Left lung (tissue), 10 donors: ENCODE measurements around the gene MYEOV. TPM values are rescaled to one million over a fixed set of nuclear protein-coding genes. Genes with fewer than 3 reads are reported as not detected.

Experiments used
- ATAC-seq: fragments of 200-7000 bp; cut with Tn5 transposase; one replicate; pipeline ENCODE4 v1.9.1; 2020; ENCODE audit warnings: moderate library complexity
- DNase-seq, 4 donors: peaks; one replicate each; pipeline ENCODE4 v3.0.0-alpha.2; 2013 to 2020
- H3K27ac ChIP-seq, 2 donors: fragments of 200-600 bp; sonication (generic) in 1 of 2; one replicate each; pipeline versions ENCODE4 v1.5.0 to v1.8.0; 2020 to 2021
- H3K27me3 ChIP-seq, 2 donors: fragments of 200-600 bp; sonication (generic) in 1 of 2; one replicate each; pipeline versions ENCODE4 v1.5.0 to v1.8.0; 2020 to 2021
- H3K36me3 ChIP-seq, 2 donors: fragments of 200-600 bp; sonication (generic) in 1 of 2; one replicate each; pipeline versions ENCODE4 v1.5.0 to v1.8.0; 2020 to 2021
- H3K4me1 ChIP-seq, 2 donors: fragments of 200-600 bp; one replicate each; pipeline ENCODE4 v1.8.0; 2021
- H3K4me3 ChIP-seq, 2 donors: fragments of 200-600 bp; sonication (generic) in 1 of 2; one replicate each; pipeline versions ENCODE4 v1.5.0 to v1.8.0; 2020 to 2021; ENCODE audit warnings: mild to moderate bottlenecking in 1 of 2
- H3K9me3 ChIP-seq, 2 donors: fragments of 200-600 bp; sonication (generic) in 1 of 2; one replicate each; pipeline versions ENCODE4 v1.5.0 to v1.8.0; 2020 to 2021
- intact Hi-C, 2 donors: fragments of 100-400 bp; cut with DNase I; formaldehyde crosslinking; loops; one replicate each; pipeline versions ENCODE4 v1.11.2 to v1.14.2; 2022
- polyA plus RNA-seq, 6 donors: library from polyadenylated mRNA; unstranded; fragments of 120-200 nt; gene quantifications; one replicate each; pipeline ENCODE4 v1.2.1, GENCODE V29; 2013; ENCODE audit not compliant: insufficient read length in 6 of 6
- total RNA-seq, 2 donors: library from RNA; stranded (reverse); fragmentation: NEBNext Ultra II Directional; extraction: Animal tissue kit (Norgen Biotek cat#: 25700); gene quantifications; one replicate each; pipeline ENCODE4 v1.2.1, GENCODE V29; 2021
- TF ChIP-seq, protein P1 (sequence below), 2 donors: fragments of 200-600 bp; sonication (generic) in 1 of 2; IDR thresholded peaks; one replicate each; pipeline versions ENCODE4 v1.5.0 to v1.8.0; 2021; ENCODE audit warnings: antibody characterized with exemption in 2 of 2
- donor health status: DM: no; HTN: yes; CAD: no.
- donor health status: DM: no; HTN: no; CAD: no.

Gene MYEOV
- total and polyA plus RNA-seq, 8 donors = 0.31 to 0.85 (median 0.47) TPM; not detected in 1

DNA sequence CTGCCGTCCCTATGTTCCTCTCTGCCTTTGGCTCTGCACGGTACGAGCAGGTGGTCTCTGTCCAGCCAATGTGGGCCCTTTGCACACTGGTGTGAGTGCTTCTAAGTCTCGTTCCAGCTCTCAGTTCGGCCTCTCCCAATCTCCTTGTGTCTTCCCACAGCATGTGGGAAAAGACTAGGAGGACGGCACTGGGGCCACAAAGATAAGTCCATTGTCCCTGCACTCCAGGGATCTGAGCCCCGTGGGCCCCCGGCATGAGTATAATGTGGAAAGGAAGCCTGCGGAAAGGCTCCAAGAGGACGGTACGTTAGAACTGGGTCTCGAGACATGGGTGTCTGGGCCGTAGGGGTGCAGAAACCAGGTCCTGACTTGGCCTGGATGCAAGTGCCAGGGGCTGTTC lies 16.4 kb downstream of the MYEOV start:
- no peak for ATAC-seq
- Histone ChIP-seq H3K9me3 (no peaks in the 10 kb centered on the region), H3K27me3 (no peaks in the 10 kb centered on the region), H3K4me1 (peaks cover 12 to 35% of the 10 kb centered on the region in 2 donors), H3K4me3 (no peak overlapping the region), H3K36me3 (no peaks in the 10 kb centered on the region), H3K27ac (no peak overlapping the region)
- no peak for DNase-seq
- TF ChIP-seq, protein P1, sequence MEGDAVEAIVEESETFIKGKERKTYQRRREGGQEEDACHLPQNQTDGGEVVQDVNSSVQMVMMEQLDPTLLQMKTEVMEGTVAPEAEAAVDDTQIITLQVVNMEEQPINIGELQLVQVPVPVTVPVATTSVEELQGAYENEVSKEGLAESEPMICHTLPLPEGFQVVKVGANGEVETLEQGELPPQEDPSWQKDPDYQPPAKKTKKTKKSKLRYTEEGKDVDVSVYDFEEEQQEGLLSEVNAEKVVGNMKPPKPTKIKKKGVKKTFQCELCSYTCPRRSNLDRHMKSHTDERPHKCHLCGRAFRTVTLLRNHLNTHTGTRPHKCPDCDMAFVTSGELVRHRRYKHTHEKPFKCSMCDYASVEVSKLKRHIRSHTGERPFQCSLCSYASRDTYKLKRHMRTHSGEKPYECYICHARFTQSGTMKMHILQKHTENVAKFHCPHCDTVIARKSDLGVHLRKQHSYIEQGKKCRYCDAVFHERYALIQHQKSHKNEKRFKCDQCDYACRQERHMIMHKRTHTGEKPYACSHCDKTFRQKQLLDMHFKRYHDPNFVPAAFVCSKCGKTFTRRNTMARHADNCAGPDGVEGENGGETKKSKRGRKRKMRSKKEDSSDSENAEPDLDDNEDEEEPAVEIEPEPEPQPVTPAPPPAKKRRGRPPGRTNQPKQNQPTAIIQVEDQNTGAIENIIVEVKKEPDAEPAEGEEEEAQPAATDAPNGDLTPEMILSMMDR (IDR thresholded peaks at IDR 0.05) = no peak
- intact Hi-C loops = no loop called here

DNA sequence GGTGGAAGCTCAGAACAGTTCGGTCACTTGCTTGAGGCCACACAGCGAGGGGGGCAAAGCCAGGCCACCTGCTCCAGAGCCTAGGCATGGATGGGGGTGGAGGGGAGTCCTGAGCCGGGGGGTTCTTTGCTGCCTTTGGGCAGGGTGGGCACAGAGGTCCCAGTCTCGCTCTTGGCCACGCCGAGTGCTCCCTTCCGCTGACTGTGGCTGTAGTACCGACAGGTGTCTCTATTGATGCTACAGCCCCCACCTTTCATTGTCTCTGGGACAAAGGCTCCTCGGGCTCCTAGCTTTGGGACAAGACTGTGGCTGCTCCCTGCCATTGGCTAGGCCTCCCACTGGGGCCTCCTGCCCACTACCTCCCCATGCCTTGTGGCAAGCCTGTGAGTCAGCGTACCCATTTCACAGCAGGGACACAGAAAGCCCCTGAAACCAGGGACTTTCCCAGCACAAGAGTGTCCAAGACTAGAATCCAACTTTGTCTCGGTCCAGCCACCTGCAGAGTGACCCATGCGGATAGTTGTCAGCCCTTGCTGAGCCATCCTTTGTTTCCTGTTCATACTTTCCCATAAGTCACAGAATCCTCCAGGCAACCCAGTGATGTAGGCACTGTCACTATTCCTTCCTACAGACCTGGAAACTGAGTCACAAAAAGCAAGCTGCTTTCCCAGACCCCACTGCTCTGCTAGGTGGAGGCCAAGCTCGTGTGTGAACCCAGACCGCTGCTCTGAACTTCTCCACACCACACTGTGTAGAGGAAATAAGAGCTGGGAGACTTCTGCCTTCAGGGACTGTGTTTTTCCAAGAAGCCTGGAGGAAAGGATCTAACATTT lies 17.2 kb downstream of the MYEOV start:
- intact Hi-C loops = no loop called here
- peaks cover 12 to 35% of the 10 kb centered on the region in 2 donors for H3K4me1 ChIP-seq
- TF ChIP-seq, protein P1 (IDR thresholded peaks at IDR 0.05) = no peak
- ATAC-seq (no peak), DNase-seq (no peak)
- no peaks in the 10 kb centered on the region for H3K9me3 ChIP-seq
- H3K36me3 ChIP-seq = no peaks in the 10 kb centered on the region
- H3K27ac ChIP-seq = peak overlapping the region in 1 of 2 donors; percentile 69
- no peak overlapping the region for H3K4me3 ChIP-seq
- no peaks in the 10 kb centered on the region for H3K27me3 ChIP-seq

DNA sequence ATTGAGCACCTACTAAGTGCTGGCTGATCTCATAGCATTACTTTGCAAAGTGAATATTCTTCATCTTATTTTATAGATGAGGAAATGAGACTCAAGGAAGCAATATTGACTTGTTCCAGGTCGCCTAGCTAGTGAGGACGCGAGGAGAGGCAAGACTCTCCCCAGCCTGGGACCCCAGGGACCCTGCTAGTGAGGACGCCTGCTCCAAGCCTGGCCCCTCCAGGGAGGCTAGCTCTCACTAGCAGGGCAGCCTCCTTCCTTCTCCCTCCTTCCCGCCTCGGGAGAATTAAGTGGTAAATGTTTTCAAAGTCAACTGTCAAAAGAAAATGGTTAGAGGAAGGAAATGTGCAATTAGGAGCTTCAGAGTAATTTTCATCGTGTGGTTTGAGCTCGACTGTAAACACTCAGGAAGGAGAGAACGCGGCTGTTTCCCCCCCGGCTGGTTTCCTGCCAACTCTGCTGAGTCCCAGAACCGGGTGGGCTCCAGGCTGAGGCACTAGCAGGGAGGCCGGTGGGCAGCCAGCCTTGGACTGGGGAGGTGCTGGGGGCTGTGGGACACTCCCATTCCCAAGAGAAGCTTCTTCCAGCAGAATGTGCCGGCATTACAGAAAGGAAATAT lies 17.9 kb downstream of the MYEOV start:
- Histone ChIP-seq H3K27ac (peak overlapping the region in 1 of 2 donors; percentile 69), H3K36me3 (no peaks in the 10 kb centered on the region), H3K9me3 (no peaks in the 10 kb centered on the region), H3K4me1 (peaks cover 12 to 35% of the 10 kb centered on the region in 2 donors), H3K4me3 (no peak overlapping the region), H3K27me3 (no peaks in the 10 kb centered on the region)
- intact Hi-C loops = no loop called here
- ATAC-seq = no peak
- TF ChIP-seq, protein P1 (IDR thresholded peaks at IDR 0.05) = no peak
- peak in 2 of 4 donors; percentile 86 to 91 for DNase-seq

DNA sequence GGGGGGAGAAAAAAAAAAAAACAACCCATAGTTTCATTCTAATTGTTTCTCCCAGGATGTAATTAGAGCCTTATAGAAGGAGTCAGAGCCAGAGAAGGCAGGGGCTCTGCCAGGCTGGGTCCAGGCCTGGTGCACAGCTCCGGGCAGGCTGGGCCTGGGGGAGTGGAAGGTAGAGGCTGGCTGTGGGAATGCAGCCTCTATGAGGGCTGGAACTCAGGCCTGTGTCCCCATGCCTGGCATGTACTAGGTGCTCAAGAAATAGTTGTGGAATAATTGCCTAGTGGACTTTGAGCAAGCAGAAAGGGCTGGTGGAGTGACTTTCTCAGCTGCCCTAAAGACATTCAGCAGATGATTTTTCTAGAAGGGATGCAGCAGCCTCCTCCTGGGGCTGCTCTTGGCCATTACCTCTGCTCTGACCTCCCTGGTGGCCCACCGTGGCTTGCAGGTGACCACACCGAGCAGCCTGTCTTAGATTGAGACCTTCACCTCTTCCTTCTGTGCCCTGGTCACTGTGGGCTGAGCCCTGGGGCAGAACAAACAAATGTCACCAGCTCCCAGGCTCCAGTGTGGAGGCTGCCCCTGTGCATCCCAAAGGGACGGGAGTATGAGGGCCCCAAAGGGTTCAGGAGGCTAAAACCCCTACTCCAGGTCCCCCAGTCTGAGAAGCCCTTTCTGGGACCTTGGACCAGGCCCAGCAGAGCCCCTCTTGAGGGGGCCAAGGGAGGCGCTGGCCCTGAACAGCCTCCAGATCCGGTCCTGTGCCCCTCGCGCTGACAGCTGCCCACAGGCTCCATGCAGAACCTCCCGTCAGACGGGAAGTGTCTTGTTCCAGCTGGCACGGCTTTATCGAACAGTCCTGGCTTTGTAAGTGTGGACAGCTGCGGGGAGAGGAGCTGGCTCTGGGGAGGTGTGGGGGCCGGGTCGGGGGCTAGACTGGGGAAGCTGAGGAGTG lies 18.8 kb downstream of the MYEOV start:
- ATAC-seq (peak; percentile 28), DNase-seq (peak in 3 of 4 donors; percentile 39 to 89 (median 72))
- H3K4me1 ChIP-seq = peaks cover 12 to 35% of the 10 kb centered on the region in 2 donors
- no peaks in the 10 kb centered on the region for H3K36me3 ChIP-seq
- TF ChIP-seq, protein P1 (IDR thresholded peaks at IDR 0.05) = no peak
- intact Hi-C loops = no loop called here
- no peaks in the 10 kb centered on the region for H3K9me3 ChIP-seq
- peak overlapping the region in 1 of 2 donors; percentile 69 for H3K27ac ChIP-seq
- H3K4me3 ChIP-seq = no peak overlapping the region
- H3K27me3 ChIP-seq = no peaks in the 10 kb centered on the region
